GM21423 (cell line): ENCODE data around the gene BCAS3.

Source experiments
- ATAC-seq: cut with Tn5 transposase; IDR thresholded peaks from one replicate; pipeline ENCODE4 v1.9.1; 2021; ENCODE audit warnings: mild to moderate bottlenecking, moderate library complexity; ENCODE audit not compliant: unreplicated experiment

Gene BCAS3

DNA sequence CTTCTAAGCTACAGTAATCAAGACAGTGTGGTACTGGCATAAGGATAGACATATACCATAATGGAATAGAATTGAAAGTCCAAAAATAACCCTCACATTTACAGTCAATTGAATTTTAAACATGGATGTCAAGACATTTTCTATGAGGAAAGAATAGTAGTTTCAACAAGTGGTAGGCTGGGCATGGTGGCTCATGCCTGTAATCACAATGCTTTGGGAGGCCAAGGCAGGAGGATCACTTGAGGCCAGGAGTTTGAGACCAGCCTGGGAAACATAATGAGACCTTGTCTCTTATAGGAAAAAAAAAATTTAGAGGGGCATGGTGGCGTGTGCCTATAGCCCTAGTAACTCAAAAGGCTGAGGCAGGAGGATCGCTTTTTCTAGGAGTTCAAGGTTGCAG is 599.2 kb downstream of the BCAS3 start:
- ATAC-seq: no peak

DNA sequence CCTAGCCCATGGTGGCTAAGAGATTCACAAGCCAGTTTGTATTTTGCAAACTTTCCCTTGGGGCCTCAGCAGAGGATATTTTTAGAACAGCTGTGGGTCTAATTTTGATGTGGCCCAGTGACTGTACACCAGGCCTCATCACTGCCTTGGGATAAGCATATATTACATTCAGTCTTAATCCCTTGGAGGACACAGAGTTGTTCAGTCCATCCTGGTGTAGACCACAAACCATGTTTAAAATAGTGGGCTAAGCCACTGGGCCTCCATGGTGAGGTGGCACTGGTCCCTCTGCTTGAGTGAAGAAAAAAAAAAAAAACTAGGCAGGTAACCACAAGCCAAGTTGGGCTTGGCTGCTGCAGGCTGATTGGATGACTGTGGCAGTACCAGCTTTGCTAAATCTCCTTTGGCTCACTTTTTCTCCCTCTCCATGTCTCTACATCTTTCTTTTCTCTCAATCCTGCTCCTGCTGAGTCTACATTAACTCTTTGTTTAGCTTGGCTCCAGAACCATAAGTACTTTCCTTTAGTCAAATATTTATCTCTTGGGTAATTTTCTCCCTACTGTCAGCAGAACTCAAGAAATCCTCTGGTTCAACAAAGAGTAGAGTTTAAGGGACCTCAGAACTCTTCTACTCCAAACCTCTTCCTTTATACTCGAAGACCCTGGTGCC is 602.0 kb downstream of the BCAS3 start:
- no peak for ATAC-seq

DNA sequence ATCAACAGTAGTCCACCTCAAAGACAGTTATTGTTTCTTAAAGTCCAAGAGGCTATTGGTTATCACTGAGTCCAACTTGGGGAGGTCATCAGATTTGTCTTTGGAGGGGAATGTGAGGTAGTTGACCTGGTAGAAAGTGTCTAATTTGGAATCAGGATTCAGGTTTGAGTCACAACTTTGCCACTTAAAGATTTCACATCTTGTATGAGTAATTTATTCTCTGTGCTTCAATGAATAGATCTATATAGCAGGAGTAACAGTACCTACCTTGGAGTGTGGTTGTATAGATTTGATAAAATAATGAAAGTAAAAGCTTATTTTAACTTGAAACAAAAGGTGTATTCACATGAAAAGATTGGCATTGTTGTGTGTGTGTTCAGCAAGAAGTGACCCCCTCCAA is 602.7 kb downstream of the BCAS3 start:
- ATAC-seq: no peak

DNA sequence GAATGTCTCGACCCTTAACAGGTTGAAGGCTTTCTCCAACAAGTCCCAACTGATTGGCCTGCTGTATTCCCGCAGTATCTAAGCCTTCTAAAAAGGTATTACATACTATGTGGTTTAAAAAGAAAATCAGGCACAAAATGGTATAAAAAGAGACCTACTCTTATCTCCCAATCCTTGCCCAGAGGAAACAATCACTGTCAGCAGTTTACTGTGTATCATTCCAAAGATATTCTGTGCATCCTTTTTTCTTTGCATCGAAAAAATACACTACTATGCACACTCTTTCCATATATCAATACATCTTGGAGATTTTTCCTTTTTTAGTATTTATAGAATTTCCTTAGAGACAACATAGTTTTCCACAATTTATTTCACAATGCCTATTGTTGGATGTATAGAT is 603.2 kb downstream of the BCAS3 start:
- ATAC-seq: no peak

DNA sequence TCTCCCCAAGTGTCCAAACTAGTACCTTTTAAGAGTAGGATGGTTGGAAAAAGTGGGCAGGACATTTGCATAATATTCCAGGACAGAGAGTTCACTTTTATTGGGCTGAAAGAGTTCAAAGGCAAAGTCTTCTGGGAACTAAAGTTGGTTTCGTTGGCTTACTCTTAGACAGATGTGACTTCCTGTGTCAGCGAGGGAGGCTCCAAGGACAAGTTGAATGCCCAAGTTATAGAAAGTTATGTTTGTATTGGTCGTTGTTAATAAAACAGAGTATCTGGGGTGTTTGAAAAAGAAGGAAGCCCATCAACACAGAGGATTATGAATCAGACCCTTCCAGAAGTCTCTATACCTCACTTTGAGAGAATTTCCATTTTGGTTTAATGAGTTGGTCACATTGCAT is 604.7 kb downstream of the BCAS3 start:
- ATAC-seq: no peak

DNA sequence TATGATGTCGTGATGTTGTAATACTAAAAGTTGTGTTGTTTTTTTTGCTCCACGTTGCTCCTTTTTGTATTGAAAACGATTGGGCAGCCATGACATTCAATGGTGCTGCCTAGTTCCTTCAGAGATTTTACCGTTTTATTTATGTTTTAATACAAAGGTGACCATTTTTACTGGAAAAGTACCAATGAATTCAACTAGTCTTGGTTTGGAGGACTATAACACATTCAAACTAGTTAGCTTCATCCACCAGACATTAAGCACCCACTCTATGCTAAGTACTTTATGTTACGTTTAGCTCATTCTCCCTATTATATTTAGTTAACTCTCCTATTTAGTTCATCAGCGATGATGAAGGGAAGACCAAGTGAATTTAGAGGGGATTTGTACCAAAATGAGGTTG is 605.4 kb downstream of the BCAS3 start:
- no peak for ATAC-seq

DNA sequence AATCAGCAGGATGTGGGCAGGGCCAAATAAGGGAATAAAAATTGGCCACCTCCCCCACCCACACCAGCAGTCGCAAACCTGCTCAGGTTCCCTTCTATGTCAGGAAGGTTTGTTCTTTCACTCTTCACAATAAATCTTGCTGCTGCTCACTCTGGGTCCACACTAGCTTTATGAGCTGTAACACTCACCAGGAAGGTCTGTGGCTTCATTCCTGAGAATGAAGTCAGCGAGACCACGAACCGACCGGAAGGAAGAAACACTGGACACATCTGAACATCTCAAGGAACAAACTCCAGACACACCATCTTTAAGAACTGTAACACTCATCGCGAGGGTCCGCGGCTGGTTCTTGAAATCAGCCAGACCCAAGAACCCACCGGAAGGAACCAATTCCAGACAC is 606.5 kb downstream of the BCAS3 start:
- no peak for ATAC-seq

DNA sequence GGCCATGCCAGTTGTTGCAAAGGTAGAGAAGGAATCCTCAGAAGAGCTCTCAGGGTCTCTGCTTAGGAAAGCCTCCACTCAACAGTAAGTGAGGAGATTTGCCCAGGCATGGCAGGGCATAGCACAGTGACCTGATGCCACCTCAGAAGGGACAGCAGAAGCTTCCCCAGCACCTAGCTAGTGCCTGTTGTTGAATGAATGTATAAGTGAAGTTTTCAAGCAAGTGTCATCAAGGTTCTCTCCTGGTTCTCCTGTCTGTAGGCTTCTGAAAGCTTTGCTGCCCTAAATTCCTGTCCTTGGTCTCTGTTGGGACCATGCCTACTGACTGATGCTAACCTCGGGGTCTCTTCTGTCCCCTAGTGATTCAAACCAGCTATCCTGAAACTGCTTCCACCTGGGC is 607.1 kb downstream of the BCAS3 start:
- ATAC-seq: no peak

DNA sequence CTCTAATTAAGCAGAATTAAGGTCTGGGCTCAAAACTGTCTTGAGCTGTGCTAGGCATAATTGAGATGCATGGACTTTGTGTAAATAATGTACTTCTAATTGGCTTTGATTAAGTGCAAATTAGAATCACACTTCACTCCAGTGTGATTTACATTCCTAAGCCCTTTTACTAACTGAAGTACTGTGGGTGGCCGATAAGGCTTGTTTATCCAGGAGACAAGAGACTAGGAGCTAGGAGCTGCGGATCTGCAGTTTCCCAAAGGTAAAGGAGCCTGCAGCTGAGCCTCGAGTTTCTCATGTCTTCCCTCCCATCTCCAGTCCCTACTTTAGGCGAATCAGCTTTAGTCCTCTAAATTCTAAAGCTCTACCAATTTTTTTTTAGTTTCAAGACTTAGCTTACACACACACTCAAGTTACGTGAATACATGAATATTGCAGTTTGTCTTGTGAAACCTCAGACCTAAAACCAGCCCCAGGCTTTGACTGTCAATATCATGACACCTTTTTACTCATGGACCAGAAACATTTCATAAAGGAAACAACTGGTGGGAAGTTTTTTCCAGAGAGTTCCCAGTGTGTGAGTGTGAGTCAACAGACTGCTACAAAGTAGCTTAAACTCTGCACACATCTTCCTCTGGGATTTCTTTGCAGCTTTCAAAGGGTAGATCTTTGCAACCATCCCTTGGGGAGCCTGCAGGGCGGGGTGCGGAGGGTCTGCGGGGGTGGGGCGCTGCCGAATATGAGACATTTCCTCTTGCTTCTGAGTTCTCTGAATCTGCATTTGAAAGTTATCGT is 608.1 kb downstream of the BCAS3 start:
- no peak for ATAC-seq

DNA sequence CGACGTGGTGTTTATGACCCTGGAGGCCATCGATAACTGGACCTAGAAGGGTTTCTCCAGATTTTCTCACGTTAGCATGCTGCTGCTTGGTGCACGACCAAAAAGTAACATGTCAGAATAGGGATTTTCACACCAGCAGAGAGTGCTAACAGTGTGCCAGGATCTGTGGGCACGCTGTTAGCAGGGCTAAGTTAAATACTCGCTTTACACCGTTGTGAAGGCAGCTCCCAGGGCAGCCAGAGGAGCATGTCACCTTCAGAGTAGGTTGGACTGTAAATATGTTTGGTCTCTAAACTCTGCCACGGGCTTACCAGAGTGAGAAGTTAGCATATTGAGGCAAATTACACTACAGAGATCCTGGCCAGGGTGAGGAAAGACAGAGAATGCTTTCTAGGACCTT is 608.8 kb downstream of the BCAS3 start:
- ATAC-seq: no peak

DNA sequence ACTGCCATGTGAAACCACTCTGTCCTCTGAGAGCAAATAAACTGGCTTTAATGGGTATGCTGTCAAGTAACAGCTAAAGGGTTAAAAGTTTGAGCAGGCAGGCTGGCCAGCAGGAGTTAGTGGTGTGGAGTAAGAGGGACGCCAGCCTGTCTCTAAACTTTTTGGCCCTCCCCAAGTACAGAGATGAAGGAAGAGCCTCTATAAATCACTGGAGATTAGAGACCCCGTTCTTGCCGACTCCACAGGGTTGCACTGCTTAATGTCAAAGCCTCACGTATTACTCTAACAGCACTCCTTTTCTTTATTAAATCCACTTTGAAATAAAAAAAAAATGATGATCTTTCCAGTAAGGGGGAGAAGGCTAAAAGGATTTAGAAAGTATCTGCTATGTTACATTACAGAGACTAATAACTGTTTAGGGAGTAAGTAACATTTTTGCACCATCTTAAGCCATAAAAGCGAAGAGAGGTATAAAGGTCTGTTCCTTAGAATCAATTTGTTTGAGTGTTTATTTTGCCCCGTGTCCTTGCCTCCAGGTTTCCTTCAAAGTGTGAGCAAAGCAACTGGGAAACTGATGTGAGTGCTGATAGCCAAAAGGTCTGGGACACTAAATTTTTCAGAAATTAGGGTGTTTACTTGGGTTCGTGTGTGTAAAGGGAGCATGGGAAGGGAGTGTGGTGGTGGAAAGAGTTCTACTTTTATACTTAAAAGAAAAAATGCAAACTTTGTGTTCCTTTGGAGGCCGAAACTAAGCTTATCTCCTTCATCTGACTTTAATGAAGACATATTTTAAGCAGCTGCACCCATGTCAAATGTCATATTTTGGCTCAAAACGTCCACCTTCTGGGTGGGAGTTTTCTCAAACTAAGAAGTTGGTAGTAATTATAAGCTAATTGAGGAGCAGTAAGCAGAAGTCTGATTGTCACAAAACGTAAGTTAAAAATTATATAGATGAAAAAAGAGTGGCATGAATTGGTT is 612.0 kb downstream of the BCAS3 start:
- ATAC-seq: no peak

DNA sequence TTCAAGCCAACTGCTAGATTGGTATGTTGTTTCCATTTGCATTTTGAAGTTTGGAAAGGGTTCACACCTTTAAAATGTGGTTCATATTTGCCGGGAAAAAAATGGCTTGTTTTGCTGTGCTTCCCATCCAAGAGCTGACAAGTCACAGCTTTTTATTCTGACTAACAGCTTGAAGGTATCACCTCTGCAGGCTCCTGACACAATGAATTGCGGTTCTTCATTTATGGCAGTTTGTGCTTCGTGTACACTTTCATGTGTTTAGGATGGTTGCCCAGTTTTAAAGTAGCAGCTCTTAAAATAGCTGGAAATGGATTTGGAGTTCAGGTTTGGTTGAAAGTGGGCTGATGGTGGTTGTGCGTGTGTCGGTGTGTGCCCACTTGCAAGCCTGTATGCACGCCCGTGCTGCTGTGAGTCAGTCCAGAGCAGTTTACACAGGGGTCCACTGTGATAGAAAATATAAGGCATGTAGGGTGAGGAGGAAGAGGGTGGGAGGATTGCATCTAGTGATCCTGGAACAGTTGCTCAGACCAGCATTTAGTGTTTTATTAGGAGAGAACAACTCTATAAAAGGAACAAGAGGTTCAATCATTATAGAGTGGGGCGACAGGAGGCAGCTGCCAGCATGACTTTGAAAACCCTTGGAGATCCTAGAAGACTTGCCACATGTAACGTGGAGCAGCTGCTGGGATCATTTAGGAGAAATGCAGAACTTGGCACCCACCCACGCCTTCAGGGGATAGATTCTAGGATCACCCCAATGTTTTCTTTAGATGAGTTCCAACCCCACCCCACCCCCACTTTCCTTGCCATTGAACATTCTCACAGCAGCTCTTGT is 614.0 kb downstream of the BCAS3 start:
- no peak for ATAC-seq

DNA sequence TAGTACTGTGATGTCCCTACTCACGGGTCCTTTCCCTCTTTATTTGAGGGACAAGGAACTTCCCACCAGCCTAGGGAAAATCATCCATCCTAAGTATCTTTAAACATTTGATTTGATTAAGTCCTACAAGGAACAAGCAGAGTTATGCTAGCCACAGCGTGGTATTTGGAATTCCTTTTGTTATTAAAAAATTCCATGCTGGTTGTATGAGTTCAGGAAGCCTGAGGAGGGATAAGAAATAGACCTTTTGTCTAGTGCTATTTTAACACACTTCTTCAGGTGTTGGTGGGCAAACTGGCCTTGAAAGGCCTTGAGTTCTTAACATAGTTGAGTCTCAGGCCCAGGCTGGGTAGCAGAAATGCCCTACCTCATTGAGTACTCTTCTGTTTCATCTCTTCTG is 616.6 kb downstream of the BCAS3 start:
- no peak for ATAC-seq

DNA sequence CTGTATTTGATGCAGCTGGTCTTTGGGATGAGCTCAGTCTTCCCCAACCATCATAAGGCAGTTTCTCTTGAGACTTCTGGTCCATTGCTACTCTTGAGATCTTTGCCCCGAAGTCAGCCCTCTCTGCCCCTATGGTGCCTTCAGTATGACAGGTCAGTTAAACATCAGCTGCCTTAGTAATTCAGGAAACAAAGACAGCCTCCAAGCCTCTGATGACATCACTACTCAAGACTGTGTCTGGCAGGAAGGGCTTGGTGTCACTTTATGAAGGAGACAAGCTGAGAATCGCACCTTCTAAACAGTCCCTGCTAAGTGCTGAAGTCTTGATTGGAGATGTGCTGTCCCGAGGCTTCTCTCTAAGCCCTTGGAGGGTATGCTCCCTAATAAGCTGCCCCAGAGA is 617.1 kb downstream of the BCAS3 start:
- no peak for ATAC-seq

DNA sequence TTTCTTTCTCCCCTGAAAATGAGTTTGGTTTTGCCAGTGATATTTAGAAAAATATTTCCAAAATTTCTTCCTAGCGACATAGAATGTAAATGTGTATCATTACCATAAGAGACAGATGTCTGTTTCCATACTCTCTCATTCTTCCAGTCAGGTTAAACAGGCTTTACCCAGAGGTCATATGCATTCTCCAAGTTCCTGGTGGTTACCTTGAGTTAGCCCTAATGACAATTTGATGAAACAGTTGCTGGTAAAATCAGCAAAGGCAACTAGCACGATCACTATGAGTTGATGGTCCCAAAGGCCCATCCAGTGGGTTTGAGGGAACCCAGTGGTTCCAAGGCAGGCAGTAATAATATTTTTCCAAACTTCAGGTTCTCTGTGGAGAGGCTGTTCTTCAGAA is 618.4 kb downstream of the BCAS3 start:
- ATAC-seq: no peak

DNA sequence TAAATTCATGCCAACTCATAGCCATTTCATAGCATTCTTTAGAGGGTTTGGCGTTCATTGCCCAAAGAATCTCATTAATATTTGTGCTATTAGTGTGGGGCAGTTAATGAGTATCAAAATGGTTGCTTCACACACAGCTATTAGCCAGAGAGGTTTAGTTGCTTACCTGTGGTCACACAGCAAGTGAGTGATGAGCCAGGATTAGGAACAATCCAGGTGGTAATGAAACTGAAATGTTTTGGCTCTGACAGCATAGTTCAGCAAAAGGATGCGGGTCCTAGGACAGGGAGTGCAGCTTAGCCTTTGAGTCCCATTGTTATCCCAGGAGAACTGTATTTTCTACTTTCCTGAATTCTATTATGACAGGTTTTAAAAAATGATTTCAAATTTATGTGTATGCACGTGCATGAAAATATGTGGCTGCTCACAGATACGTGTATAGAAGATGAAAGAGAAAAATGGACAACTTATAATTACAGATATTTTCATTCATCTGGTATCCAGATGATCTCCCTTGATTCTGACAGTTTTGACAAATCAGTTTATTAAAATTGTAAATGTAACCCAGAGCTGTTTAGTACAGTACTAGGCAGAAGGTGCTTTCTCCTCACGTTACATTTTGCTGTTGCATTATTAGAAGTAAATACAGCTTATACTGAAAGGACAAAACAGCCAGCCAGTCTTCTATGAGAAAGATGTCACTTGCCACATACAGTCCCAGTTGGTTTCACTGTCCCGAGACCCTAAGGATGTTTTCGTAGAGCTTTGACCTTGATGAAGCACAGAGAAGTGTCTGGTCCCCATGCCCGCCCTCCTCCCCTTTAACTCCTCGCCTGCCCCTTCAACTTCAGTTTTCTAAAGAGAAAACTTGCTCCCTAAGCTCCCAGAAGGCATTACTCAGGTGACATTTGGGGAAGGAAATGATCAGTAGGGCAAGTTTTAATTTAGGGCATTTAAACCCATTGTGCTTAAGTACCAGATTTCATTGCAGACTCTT is 622.2 kb downstream of the BCAS3 start:
- ATAC-seq: no peak

DNA sequence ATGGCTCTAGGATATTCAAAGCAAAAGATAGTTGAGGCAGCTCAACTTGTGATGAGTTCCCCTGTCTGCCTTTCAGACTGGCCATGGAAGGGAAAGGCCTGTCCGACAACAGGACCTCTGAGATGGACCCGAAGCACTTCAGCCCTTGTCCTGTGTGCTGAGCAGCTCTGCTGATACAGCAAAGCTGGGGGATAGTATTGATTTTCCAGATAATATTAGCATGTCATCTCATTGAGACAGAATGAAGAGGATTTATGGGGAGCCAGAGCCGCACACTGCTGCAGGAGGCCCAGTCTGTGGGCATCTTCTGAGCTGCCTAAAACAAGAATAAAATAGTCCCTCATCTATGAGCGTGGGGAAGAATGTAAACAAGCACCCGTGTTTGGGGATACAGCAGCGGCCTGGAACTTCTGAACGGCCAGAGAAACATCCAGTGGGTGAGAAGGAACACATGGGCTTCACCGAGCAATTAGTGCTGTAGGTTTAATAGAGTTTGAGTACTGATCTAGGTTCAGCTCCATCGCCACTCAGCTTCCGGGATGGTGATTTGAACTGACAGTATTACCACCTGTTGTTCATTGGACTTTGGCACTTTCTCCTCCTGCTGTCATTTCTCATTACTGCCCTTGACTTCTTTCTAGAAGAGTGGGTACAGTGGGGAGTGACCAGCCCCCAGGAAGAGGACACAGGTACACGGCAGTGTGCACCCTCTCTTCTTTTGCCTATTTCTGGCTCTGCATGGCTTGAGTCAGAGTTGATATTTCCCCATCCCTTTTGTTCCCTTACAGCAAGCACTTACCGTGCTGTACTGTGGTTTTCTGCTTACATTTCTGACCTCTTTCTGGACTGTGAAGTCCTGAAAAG is 625.5 kb downstream of the BCAS3 start:
- no peak for ATAC-seq

DNA sequence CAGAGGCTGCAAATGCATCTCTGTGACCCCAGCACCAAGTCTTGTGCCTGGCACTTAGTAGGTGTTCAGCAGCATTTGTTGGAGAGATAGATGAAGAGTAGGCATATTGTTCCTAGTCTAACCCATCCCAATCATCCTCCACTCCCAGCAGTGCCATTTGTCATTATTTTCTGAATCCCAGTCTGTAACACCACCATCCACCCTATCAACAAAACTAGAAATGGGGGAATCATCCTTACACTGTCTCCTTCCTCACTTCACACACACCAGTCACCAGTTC is 626.1 kb downstream of the BCAS3 start:
- ATAC-seq: no peak

DNA sequence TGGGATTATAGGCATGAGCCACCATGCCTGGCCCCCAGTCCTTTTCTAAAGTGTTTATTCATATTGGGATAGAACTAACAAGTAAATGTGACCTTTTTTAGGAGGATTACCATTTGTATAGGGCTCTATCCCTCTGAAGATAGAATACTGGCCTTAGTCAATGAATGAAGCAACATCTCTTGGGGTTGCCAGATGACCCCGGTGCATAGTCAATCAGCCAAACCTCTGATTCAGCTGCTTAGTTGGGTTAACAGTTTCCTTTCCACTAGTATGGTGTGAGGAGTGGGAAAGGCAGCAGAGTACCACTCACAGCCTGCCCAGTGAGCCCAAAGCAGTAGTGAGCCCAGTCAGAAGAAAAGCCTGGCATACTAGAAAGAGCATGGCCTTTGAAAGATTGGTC is 627.4 kb downstream of the BCAS3 start:
- no peak for ATAC-seq
